RKO (cell line): ENCODE measurements around the gene BTBD9.

Experiments
- DNase-seq: peaks from one replicate; pipeline ENCODE4 v3.0.0-alpha.2; 2016; ENCODE audit warnings: low spot score

The BTBD9 gene

DNA sequence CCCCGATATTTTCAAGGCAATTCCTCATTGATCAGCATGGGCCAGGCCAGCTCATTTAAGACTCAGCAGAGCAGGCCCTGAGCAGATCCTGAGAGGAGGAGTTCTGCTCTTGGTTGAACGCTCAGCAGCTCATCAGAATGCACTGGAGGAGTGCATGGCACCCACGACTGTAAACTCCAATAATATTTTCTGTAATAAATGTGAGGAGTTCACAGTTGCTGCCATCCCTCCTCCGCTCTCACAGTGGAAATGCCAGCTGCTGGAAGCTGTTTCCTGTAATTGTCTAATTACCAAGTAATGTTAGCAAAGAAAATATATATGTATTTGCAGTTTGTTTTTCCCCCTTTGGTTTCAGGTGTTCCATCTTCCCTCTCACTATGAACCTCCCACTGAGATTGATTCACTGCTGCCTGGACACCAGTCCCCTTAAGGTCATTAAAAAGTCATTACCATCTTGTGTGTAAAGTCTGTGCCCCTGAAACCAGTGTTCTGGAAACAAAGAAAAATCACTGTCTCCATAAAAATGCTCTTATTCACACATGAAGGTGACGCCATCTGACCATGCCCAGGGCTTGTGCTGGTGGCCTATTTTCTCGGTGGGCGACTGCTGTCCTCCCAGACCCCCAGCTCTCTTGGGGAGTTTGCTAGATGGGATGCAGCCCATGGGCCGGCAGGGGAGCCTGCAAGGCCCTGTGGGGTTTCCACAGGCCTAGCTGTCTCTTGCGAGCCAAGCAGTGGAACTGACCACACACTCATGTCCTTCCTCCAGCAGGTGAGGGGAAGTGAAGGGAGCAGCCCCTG, 446.0 kb downstream of the BTBD9 start:
- no peak for DNase-seq

DNA sequence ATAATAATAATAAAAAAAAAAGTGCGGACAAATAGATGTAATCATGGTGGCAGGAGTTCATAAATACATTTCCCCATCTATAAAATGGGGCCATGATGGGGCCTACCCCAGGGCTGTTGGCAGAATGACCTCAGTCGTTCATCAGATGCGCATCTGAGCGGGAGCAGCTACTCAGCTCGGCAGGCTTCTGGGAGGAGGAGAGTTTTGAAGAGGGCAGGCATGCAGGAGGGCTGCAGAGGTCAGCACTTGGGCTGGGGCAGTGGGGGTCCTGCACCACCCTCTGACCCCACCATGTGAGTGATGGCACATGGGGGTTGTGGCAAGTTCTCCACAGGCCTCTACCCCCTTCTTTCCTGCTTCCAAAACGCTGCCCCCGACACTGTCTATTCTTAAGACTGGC, 446.7 kb downstream of the BTBD9 start:
- no peak for DNase-seq

DNA sequence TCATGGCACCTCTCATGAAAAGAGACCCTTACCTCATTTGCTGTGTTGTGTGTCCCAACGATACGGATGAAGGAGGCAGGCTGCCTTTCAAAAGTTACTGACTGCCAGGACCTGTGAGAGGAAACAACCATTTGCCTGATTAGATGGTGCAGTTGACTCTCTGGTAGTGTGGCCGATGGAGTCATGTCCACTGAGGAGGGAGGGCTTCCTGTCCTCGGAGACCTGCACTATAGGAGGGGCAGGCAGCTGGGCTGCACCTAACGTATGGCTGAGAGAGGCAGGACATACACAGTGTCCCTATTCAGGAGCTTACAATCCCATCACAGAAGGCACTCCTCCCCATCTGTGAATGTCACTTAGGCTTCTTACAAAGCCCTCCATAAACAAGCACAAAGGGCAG, 447.2 kb downstream of the BTBD9 start:
- DNase-seq, result no peak

DNA sequence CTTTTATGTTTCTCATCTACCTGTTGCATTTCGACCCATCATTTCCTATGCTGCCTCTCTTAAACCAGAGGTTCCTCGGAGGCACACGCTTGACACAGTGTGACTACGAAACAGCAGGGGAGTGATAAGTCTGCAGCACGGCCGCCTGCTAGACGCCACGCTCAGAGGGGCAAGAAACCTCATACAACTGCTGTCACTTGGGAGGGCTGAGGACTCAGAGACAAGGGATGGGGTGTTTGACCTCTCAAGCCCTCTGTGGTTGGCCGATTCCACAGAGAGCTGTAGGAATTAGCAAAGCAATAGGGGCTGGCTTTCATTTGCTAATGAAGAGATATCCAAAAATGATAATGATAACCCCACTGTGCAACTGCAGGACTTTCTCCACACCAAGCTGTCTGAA, 447.7 kb downstream of the BTBD9 start:
- DNase-seq, result no peak

DNA sequence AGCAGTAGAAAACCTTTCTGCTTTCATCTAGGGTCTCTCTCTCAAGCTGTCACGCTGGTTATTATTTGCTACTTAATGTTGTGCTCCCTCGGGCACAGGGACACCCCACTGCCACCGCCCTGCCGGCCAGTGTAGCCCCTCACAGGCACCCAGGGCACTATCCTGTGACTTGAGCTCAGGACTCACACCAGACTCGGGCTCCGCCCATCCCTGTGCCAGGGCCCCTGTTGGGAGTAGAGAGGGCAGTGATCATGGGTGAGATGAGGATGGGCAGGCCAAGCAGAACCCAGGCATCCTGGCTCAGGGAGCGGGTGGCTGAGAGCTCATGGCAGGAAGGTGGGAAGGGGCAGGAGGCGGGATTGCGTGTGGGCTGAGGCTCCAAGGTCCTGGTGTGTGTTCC, 448.3 kb downstream of the BTBD9 start:
- DNase-seq, result no peak

DNA sequence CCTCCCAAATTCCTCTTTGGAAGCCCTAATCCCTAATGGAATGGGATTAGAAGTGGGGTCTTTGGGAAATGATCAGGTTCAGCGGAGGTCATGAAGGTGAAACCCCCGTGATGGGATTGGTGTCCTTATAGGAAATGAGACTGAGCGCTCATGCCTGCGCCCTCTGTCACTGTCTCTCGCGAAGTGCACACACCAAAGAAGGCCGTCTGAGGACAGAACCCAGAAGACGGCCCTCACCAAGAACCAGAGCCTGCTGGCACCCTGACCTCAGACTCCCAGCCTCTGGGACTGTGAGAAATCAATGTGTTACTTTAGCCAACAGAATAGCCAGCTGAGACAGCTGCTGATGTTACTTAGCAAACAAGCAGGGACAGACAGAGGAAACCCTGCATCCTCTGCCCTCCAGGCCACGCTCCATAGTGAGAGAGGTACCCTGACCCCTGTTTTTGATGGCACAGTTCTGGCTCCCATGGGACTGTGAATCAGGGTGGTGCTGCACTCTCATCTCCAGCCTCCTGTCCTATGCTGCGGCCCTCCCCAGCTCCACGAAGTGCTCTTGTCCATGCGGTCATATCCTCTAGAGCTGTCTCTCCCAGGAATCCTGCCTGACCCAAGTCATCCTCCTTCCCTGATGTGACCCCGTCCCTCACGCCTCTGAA, 450.9 kb downstream of the BTBD9 start:
- DNase-seq, result no peak

DNA sequence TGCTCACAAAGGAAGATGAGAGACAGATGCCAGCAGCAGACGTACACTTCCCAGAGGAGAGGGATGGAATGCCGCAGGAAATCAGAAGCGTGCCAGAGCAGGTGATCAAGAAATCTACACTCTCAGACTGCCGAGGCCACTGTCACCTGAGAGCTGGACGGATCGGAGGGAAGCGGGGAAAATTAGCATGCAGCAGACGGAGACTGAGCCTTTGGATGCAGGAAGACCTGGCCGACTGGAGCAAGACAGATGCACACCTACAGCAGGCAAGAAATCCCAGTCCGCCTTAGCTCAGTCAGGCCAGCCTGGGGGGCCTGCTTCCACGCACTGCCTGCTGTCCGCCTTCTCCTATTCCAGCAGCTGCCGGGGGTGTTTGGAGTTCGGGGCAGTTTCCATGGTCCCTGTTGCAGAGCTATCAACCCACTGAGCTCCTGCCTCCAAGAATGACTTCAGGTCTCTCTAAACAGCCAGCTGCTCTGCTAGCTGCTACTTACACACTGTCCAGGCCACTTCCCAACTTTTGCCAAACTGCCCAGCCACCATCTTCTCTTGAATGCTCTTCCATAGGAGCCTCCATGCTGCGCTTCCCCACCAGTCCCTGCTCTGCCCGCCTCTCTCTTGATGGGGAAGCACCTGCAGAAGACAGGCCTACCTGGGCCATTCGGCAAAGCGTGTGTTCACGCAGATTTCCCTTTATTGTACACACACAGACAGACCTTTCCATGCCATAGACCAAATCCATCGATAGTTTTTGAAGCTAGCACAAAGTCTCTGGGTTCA, 451.7 kb downstream of the BTBD9 start:
- DNase-seq, result no peak

DNA sequence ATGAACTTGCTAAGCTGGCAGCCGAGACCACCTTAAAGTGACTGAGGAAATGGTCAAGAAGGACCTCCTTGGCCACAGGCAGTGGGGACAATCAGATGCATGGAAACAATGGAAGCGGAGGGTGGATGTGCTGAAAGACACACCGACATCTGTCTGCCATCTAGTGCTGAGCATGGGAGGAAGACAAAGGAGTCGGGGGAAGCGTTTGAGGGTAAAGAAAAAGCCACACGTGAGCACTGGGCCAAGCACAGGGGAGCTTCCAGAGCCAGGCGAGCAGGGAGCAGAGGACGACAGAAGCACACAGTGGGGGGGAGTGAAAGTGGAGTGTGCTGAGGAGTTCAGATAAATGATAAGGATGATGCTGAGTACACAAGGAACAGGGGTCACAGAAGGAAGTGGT, 452.4 kb downstream of the BTBD9 start:
- no peak for DNase-seq

DNA sequence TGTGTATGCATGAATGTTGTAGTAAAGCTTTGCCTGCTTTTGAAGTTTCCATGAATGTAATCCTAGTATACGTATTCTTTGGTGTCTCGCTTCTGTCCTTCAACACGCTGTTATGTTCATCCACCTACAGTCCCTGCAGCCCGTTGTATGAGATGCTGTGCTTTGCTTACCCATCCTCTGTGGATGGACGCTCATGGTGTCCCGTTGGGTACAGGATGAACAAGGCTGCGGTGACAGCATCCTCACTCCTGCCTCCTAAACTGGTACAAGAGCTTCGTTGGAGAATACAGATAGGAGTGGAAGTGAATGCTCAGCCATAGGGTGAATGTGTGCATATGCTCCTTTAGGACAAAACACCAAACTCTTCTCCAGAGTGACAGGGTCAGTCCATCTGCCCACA, 454.0 kb downstream of the BTBD9 start:
- no peak for DNase-seq

DNA sequence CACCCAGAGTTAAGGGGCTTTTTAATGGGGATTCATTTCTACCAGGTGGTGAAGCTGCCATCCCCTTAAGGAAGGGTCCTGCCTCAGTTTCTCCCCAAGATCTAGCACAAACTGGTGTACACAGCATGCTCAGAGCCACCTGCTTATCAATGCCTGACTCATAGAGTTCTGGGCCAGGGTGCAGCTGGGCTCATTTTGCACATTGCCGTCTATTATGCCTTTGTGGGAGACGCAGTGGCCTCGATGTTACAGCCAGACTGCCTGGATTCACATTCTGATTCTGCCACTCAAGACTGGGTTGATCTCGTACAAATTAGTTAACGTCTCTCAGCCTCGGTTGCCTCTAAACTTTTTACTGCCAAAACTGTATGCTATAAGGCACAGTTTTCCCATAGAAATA, 454.5 kb downstream of the BTBD9 start:
- no peak for DNase-seq

DNA sequence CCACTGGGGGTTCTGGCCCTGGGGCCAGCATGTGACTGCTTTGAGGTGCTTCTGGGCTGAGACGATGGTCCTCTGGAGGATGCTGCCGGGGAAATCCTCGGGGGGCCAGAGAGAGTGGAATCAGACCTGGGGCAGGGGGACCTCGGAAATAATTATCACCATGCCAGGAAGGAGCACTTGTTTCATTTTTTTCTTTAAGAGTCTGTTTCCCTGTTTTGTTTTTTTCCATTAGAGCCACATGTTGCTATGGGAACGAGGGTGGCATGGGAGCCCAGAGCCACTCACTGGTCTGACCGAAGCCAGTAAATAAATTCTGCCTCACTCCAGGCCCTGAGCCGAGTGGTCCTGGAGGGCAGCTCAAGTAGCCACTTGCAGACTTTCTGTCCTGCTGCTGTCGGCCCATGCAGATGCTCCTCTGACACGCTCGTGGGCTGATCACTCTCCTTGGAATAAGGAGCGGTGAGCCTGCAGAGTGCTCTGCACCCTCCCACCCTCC, 455.1 kb downstream of the BTBD9 start:
- no peak for DNase-seq

DNA sequence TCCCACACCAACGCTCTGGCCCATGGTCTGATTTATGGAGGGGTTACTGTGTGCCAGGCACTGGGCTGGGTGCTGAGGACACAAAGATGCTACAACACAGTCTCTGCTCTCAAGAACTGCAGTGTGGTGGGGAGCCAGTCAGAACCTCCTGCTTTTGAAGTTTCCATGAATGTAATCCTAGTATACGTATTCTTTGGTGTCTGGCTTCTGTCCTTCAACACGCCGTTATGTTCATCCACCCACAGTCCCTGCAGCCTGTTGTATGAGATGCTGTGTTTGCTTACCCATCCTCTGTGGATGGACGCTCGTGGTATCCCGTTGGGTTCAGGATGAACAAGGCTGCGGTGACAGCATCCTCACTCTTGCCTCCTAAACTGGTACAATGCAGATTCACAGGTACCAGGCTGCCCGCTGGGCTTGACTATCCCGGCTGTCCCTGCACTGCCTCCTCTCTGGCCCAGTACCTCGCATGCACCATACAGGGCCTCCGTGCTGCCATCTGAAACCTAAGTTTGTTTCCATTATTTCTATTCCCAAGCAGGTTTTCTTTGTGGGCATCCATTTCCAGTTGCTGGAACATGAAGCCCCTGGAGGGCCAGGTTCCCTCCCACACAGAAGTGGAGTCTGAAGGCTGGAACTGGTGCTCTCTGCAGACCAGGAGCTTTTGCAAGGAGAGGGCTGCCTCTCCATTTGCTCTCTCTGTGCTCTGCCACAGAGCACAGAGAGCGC, 455.7 kb downstream of the BTBD9 start:
- no peak for DNase-seq

DNA sequence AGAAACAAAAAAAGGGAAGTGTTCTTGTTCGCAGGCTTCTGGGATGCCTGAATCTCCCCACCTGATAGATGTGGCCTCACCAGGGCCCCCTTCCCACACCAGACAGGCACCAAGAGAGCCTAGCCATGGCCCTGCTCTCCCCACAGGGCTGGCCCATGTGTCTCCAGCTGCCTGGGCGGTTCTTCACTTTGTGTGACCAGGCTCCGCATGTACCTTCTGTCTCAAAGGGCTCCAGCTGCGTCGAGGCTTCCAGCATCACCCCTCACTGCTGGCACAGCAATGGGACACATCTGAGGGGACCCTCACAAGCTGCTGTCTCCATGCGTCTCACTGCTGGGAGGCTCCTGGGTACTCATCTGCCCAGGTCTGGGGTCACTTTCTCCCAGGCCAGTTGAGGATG, 457.3 kb downstream of the BTBD9 start:
- no peak for DNase-seq

DNA sequence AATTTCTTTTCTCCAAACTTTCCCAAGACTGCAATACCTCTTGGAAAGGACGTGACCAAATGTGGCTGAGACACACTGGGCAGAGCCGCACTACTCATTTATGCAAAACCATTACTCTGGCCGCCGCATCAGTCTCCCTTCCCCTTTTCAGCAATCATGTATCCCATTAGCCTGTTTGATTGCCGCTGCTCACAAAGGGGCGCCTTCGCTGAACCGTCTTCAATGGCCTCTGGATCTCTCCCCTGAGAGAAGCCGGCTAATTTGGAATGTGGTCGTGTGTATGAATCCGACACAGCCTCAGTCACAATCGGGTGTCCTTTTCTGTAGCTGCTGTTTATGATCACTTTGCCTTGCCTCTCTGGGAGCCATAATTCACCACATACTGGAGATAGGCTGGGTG, 459.1 kb downstream of the BTBD9 start:
- no peak for DNase-seq

DNA sequence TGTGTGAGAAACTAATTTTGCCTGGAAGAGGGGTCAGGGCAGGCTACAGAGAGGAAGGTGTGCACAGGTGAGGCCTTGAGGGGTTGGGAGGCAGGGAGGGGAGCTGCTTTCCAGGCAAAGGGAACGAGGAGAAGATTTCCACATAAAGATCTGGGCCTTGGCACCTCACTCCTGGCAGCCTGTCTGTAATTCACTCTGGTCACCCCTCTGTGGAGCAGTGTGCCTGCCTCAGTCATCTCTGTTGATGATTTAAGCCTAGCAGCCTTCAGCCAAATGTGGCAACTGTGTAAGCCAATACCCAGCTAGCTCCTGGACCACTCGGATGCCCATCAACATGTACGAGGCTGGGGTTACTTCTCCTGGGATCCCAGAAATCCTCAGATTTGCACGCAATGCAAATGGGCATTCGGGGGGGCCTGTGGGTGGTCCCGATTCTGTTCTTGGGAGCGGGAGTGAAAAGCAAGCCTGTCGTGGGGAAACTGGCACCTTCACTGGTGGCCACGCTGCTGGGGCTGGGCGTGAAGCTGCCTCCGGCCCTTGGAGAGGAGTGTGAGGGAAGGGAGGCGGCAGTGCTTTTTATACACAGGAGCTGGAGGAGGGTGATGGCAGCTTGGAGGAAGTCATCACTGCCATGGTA, 459.8 kb downstream of the BTBD9 start:
- DNase-seq, result no peak

DNA sequence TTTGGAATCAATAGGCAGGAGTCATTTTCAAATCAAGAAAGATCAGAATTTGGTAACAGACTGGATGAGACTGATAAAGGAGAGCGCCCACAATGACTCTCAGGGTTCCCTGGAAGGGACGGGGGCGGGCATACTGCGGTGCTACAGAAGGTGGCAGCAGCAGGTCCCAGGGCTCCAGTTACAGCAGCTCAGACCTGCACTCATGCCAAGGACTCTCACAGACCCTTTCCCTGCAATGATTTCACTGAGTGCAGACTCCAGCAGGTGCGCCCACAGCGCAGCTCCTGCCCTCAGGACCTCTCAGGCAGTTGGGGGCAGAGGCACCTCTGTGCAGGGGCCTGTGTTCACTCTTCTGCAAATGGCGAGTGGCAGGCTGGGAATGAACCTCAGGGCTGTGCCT, 460.4 kb downstream of the BTBD9 start:
- DNase-seq, result no peak

DNA sequence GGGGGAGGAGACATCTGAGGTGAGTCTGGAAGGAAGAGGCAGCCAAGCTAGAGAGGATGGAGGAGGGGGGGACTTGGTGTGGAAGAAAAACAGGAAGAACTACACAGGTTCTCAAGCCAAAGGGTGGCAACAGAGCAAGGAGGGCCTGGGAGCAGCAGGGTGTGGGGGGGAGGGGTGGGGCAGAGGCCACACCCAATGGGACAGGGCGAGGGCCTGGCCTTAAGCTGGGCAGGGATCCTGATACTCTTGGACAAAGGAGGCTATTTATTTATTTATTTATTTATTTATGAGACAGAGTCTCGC, 461.2 kb downstream of the BTBD9 start:
- DNase-seq, result no peak

DNA sequence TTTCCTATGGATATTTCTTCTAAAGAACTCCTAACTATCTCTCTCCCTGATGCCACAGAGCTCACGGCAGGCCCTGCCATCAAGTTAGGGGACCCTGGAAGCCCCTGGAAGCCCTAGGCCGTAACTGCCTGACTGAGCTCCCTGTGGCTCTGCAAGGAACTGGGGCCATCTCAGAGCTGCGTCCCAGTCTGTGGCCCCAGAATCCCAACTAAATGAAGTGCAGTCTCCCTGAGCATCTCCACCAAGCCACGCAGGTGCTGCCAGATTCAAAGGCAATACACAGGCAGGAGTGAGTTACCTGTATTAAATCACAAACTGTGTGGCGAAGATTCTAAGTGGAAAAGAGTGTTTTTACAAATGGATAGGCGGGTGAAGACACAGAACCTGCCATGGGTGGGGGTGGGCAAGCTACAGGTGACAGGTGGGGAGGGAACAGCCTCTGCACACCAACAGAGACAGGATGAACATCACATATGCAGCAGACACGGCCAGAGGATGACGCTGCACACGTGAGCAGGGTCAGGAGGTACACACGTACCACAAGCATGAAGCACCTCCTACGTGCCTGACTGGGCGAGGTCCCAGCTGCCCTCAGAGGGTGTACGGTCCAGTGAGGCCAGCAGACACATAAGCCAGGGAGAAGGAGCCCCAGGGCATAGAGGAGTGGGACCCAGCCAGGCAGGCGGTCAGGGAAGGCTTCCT, 461.7 kb downstream of the BTBD9 start:
- DNase-seq, result no peak

DNA sequence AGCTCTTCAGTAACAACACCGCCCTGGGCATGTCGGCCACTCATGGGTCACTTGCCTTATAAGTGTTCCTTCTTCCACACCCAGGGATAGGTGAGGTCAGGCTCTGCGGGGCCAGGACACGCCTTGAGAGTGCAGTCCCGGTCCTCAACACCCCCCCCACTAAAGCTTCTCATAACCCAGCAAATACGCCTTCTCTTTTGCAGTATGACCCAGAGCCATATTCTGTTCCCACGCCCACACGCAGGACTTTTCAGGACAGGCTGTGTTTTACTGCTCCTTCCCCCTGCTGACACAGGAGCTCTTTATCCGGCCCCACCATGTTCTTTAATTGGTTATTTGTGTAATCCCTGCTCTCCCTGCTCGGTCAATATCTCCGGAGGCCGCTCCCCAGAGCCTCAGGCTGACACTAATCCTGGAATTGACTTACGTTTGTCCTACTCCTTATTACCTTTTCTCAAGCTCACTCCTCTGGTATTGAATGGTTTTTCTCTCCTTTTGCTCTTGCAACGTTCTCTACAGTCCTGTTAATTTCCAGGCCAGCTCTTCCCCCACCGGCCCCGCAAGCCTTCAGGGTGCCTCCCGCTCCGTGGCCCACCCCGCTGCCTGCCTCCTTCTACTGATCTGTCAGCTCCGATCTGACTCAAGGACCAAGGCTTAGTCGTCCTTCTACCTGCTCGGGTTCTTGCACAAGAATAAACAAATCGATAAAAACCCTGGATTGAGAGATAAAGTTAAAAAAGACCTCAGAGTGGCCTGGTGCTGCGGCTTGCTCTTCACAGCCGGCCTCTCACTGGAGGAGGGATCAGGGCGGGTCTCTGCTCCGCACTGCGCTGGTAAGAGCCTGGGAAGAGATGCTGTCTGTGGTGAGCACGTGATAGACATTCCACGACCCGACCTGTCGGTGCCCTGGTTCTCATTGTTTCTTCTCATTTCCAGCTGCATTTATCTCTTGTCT, 462.7 kb downstream of the BTBD9 start:
- DNase-seq, result no peak

DNA sequence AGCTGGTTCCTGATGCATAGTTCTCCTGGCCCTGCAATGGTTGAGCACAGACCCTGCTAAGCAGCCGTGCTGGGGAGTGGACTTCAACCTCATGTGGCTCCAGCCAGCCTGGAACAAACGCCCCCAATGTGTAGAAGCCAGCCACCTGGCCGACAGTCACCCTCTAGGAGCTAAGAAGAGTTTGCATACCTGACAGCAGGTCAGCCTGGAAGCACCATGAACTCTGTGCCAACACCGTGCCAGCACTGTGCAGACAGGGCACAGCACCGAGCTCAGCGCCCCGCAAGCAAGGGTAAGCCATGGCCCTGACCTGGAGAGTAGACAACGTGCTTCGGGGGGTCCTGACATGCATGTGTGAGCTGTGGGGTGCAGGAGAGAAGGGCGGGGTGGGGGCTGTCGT, 463.9 kb downstream of the BTBD9 start:
- no peak for DNase-seq
